Smooth muscle cell of trachea (primary cell): ENCODE measurements around the gene PSMD4. TPM values are rescaled to one million over a fixed set of nuclear protein-coding genes. Genes with fewer than 3 reads are reported as not detected.

ENCODE experiments used
- total RNA-seq: library from RNA; depleted of rRNA; stranded (reverse); fragments of >200 nt; gene quantifications from 2 replicates; pipeline ENCODE4 v1.2.1, GENCODE V29; 2014

The PSMD4 gene
- total RNA-seq, result 205 and 248 TPM in 2 replicates

GRCh38 chr1:151254217-151255213 is at the start of gene PSMD4:
Gene PSMD4 (plus strand): TSS chr1:151254734. CDS start chr1:151254783, 49 bp downstream.

DNA sequence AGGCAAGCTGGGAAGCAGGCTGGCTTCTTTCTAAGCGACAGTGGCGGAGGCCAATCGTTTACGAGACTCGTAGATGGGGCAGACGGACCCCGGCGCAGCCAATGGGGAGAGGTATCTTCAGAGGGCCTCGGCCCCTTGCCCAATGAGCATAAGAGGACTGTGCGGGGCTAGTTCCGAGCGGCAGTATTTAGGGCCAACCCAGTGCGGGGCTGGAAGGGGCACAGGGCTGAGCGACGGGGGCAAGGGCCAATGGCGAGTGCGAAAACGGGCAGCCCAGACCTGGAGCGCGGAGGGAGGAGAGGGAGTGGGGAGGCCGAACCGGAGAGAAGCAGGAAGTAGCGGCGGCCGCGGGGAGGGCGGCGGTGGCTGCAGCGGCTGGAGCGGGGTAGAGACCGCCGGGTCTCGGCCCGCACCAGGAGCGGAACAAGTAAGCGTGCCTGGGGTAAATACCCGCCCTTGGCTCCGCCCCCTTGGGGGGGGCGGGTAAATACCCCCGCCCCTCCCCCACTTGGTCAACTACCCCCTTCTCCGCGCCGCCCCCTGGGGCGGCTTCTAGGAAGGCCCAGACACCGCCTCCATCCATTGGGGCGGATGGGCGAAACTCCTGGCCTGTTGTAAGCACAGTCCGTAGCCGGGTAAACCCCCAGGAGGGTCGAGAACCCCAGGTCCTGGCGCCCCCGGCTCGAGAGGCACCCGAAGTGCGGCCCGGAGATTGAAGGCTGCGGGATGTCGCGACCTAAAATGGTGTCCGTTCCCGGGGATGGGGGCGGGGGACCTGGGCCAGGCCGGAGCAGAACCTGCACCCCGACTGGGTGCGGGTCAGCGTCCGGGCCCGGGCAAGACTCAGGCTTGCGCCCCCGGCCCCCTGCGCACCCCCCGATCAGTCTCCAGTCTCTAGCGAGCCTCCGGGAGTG is 27.7 kb downstream of the PSMD4 start, which contains the start of gene ZNF687:
ZNF687 (plus strand) TSS at position 331 of the 914 bp plus-strand sequence. CDS start 3,993 bp downstream, outside the sequence.

Other genes with a start within 250 kb of the PSMD4 start
- gene MINDY1, start 247.8 kb upstream of the PSMD4 start, total RNA-seq, result 13.4 and 15.0 TPM in 2 replicates
- 7.1 and 9.8 TPM in 2 replicates for gene PRUNE1, start 246.3 kb upstream of the PSMD4 start, total RNA-seq
- gene BNIPL, start 218.1 kb upstream of the PSMD4 start, total RNA-seq, result under 0.01 and 0.17 TPM in 2 replicates
- 1.7 and 4.8 TPM in 2 replicates for gene C1orf56, start 207.0 kb upstream of the PSMD4 start, total RNA-seq
- gene CDC42SE1, start 195.1 kb upstream of the PSMD4 start, total RNA-seq, result 36.5 and 40.7 TPM in 2 replicates
- gene MLLT11, start 194.3 kb upstream of the PSMD4 start, total RNA-seq, result 2.9 and 3.1 TPM in 2 replicates
- gene GABPB2, start 184.0 kb upstream of the PSMD4 start, total RNA-seq, result 14.0 and 23.7 TPM in 2 replicates
- 1.2 and 1.3 TPM in 2 replicates for gene SEMA6C, start 108.1 kb upstream of the PSMD4 start, total RNA-seq
- gene TNFAIP8L2, start 98.1 kb upstream of the PSMD4 start, total RNA-seq, result not detected in 2 replicates
- 5.8 and 6.1 TPM in 2 replicates for gene LYSMD1, start 88.8 kb upstream of the PSMD4 start, total RNA-seq
- 21.8 and 27.5 TPM in 2 replicates for gene SCNM1, start 88.6 kb upstream of the PSMD4 start, total RNA-seq
- gene TMOD4, start 78.8 kb upstream of the PSMD4 start, total RNA-seq, result 0.17 and 0.29 TPM in 2 replicates
- 37.9 and 50.6 TPM in 2 replicates for gene VPS72, start 64.5 kb upstream of the PSMD4 start, total RNA-seq
- gene PIP5K1A, start 56.2 kb upstream of the PSMD4 start, total RNA-seq, result 57.2 and 70.8 TPM in 2 replicates
- gene ZNF687, start 27.6 kb downstream of the PSMD4 start, total RNA-seq, result 13.7 and 19.8 TPM in 2 replicates
- 74.1 and 83.8 TPM in 2 replicates for gene PI4KB, start 72.7 kb downstream of the PSMD4 start, total RNA-seq
- gene RFX5, start 92.5 kb downstream of the PSMD4 start, total RNA-seq, result 44.9 and 55.1 TPM in 2 replicates
- 74.0 and 120 TPM in 2 replicates for gene SELENBP1, start 118.0 kb downstream of the PSMD4 start, total RNA-seq
- gene PSMB4, start 144.8 kb downstream of the PSMD4 start, total RNA-seq, result 319 and 409 TPM in 2 replicates
- gene POGZ, start 204.8 kb downstream of the PSMD4 start, total RNA-seq, result 17.5 and 25.0 TPM in 2 replicates